ENCODE data around the gene ZNF831. TPM values are rescaled to one million over a fixed set of nuclear protein-coding genes. Genes with fewer than 3 reads are reported as not detected.

ZNF831 gene
- total RNA-seq, 2 donors from 2014 or later = 13.5 to 17.8 TPM

GRCh38 chr20:59191756-59192532, 28.3 kb downstream of the ZNF831 start:
- no peaks in the 10 kb centered on the region for H3K27me3 Mint-ChIP-seq
- H3K4me3 Mint-ChIP-seq = no peak overlapping the region
- H3K9me3 Mint-ChIP-seq = no peaks in the 10 kb centered on the region
- no peak for ATAC-seq (replicated peaks)
- H3K36me3 Mint-ChIP-seq (ENCODE audit: low read depth) = peaks cover 20% of the 10 kb centered on the region
- no peaks in the 10 kb centered on the region for H3K4me1 Mint-ChIP-seq
- H3K27ac Mint-ChIP-seq = no peak overlapping the region

GRCh38 chr20:59192533-59192896, 28.9 kb downstream of the ZNF831 start:
- Mint-ChIP-seq H3K36me3 (ENCODE audit: low read depth) (peaks cover 22% of the 10 kb centered on the region), H3K4me3 (no peak overlapping the region), H3K9me3 (no peaks in the 10 kb centered on the region), H3K27me3 (no peaks in the 10 kb centered on the region), H3K4me1 (no peaks in the 10 kb centered on the region), H3K27ac (peak overlapping the region; percentile 17)
- ATAC-seq (replicated peaks) = no peak

GRCh38 chr20:59193325-59193724, 29.7 kb downstream of the ZNF831 start:
- H3K4me1 Mint-ChIP-seq = no peaks in the 10 kb centered on the region
- H3K4me3 Mint-ChIP-seq = no peak overlapping the region
- no peak for ATAC-seq (replicated peaks)
- no peaks in the 10 kb centered on the region for H3K27me3 Mint-ChIP-seq
- H3K9me3 Mint-ChIP-seq = no peaks in the 10 kb centered on the region
- H3K27ac Mint-ChIP-seq = no peak overlapping the region
- H3K36me3 Mint-ChIP-seq (ENCODE audit: low read depth) = peaks cover 21% of the 10 kb centered on the region

- Mint-ChIP-seq H3K4me3 (no peak overlapping the region), H3K36me3 (ENCODE audit: low read depth) (peaks cover 30% of the 10 kb centered on the region), H3K4me1 (no peaks in the 10 kb centered on the region), H3K9me3 (peaks cover 5% of the 10 kb centered on the region), H3K27me3 (no peaks in the 10 kb centered on the region), H3K27ac (peak overlapping the region; percentile 71)
- ATAC-seq (replicated peaks) = no peak
These were observed 30.7 kb downstream of the ZNF831 start for GRCh38 chr20:59194023-59194935.

- peak overlapping the region; percentile 71 for H3K27ac Mint-ChIP-seq
- ATAC-seq (replicated peaks) = no peak
- H3K4me3 Mint-ChIP-seq = no peak overlapping the region
- H3K36me3 Mint-ChIP-seq (ENCODE audit: low read depth) = peaks cover 42% of the 10 kb centered on the region
- H3K9me3 Mint-ChIP-seq = peaks cover 5% of the 10 kb centered on the region
- H3K4me1 Mint-ChIP-seq = no peaks in the 10 kb centered on the region
- no peaks in the 10 kb centered on the region for H3K27me3 Mint-ChIP-seq
These were observed 31.8 kb downstream of the ZNF831 start for GRCh38 chr20:59195316-59195993.

- Mint-ChIP-seq H3K4me1 (peaks cover 20% of the 10 kb centered on the region), H3K27ac (no peak overlapping the region), H3K27me3 (no peaks in the 10 kb centered on the region), H3K9me3 (no peaks in the 10 kb centered on the region), H3K36me3 (ENCODE audit: low read depth) (peaks cover 46% of the 10 kb centered on the region), H3K4me3 (no peak overlapping the region)
- ATAC-seq (replicated peaks) = no peak
These were observed 40.7 kb downstream of the ZNF831 start for GRCh38 chr20:59204165-59204894.

GRCh38 chr20:59205044-59205443, 41.4 kb downstream of the ZNF831 start:
- Mint-ChIP-seq H3K27me3 (no peaks in the 10 kb centered on the region), H3K4me3 (no peak overlapping the region), H3K36me3 (ENCODE audit: low read depth) (peaks cover 43% of the 10 kb centered on the region), H3K27ac (peak overlapping the region; percentile 73), H3K4me1 (peaks cover 20% of the 10 kb centered on the region), H3K9me3 (no peaks in the 10 kb centered on the region)
- ATAC-seq (replicated peaks) = no peak

- peak overlapping the region; percentile 61 for H3K27ac Mint-ChIP-seq
- ATAC-seq (replicated peaks) = peak; percentile 25
- peaks cover 20% of the 10 kb centered on the region for H3K4me1 Mint-ChIP-seq
These were observed 43.6 kb downstream of the ZNF831 start for GRCh38 chr20:59207235-59207634.

GRCh38 chr20:59207742-59208357, 44.2 kb downstream of the ZNF831 start:
- peak; percentile 97 for ATAC-seq (replicated peaks)
- Mint-ChIP-seq H3K4me1 (peaks cover 20% of the 10 kb centered on the region), H3K4me3 (no peak overlapping the region), H3K27me3 (no peaks in the 10 kb centered on the region), H3K27ac (peak overlapping the region; percentile 61), H3K9me3 (no peaks in the 10 kb centered on the region), H3K36me3 (ENCODE audit: low read depth) (peaks cover 51% of the 10 kb centered on the region)

More at GRCh38 chr20:59207235-59207634, 43.6 kb downstream of the ZNF831 start:
- Mint-ChIP-seq H3K4me3 (no peak overlapping the region), H3K27me3 (no peaks in the 10 kb centered on the region), H3K36me3 (ENCODE audit: low read depth) (peaks cover 45% of the 10 kb centered on the region), H3K9me3 (no peaks in the 10 kb centered on the region)

- Mint-ChIP-seq H3K9me3 (no peaks in the 10 kb centered on the region), H3K4me1 (peaks cover 24% of the 10 kb centered on the region), H3K36me3 (ENCODE audit: low read depth) (peaks cover 65% of the 10 kb centered on the region), H3K4me3 (no peak overlapping the region), H3K27ac (peak overlapping the region; percentile 67), H3K27me3 (no peaks in the 10 kb centered on the region)
- ATAC-seq (replicated peaks) = no peak
These were observed 46.6 kb downstream of the ZNF831 start for GRCh38 chr20:59210186-59210585.

- H3K27ac Mint-ChIP-seq = peak overlapping the region; percentile 73
- ATAC-seq (replicated peaks) = no peak
These were observed 47.7 kb downstream of the ZNF831 start for GRCh38 chr20:59211208-59211765.

GRCh38 chr20:59214073-59214472, 50.5 kb downstream of the ZNF831 start:
- Mint-ChIP-seq H3K27ac (peak overlapping the region; percentile 63), H3K4me3 (no peak overlapping the region)

More at GRCh38 chr20:59211208-59211765, 47.7 kb downstream of the ZNF831 start:
- Mint-ChIP-seq H3K4me1 (peaks cover 19% of the 10 kb centered on the region), H3K27me3 (no peaks in the 10 kb centered on the region), H3K9me3 (no peaks in the 10 kb centered on the region), H3K4me3 (no peak overlapping the region), H3K36me3 (ENCODE audit: low read depth) (peaks cover 76% of the 10 kb centered on the region)

More at GRCh38 chr20:59214073-59214472, 50.5 kb downstream of the ZNF831 start:
- no peak for ATAC-seq (replicated peaks)
- no peaks in the 10 kb centered on the region for H3K27me3 Mint-ChIP-seq
- peaks cover 83% of the 10 kb centered on the region for H3K36me3 Mint-ChIP-seq (ENCODE audit: low read depth)
- peaks cover 4% of the 10 kb centered on the region for H3K4me1 Mint-ChIP-seq
- H3K9me3 Mint-ChIP-seq = no peaks in the 10 kb centered on the region

All from activated T-helper 17 cell treated with anti-CD3 and anti-CD28 coated beads, Interleukin-2, amount 50 U/mL, for 72 hours (primary cell).